Kidney (tissue), 14 donors: ENCODE measurements around the gene GAS2L2. TPM values are rescaled to one million over a fixed set of nuclear protein-coding genes. Genes with fewer than 3 reads are reported as not detected.

ENCODE experiments used
- DNase-seq, 5 donors: peaks; one replicate each; pipeline ENCODE4 v3.0.0-alpha.2; 2013 to 2020
- FAIRE-seq: peaks from 2 replicates; lab custom pipeline; 2012; peaks lifted over from hg19 to GRCh38; lab: Jason Lieb, UNC
- H3K27ac ChIP-seq, 2 donors: one replicate each; pipeline ENCODE4 v1.7.0; 2013; ENCODE audit warnings: low read depth in 2 of 2, low read length in 2 of 2, inconsistent platforms in 1 of 2
- H3K27me3 ChIP-seq: one replicate; pipeline ENCODE4 v1.7.1; 2013; ENCODE audit warnings: low read length, inconsistent platforms; ENCODE audit not compliant: control insufficient read depth, insufficient read depth
- H3K36me3 ChIP-seq, 3 donors: one replicate each; pipeline versions ENCODE4 v1.7.0 to v1.7.1; 2013; ENCODE audit warnings: low read length in 3 of 3, control low read depth in 1 of 3, inconsistent platforms in 1 of 3; ENCODE audit not compliant: insufficient read depth in 3 of 3, control insufficient read depth in 2 of 3
- H3K4me1 ChIP-seq, 3 donors: one replicate each; pipeline versions ENCODE4 v1.7.0 to v1.7.1; 2013; ENCODE audit warnings: low read length in 3 of 3, inconsistent platforms in 1 of 3, low read depth in 1 of 3; ENCODE audit not compliant: control insufficient read depth in 2 of 3, insufficient read depth in 2 of 3
- H3K4me3 ChIP-seq, 3 donors: one replicate each; pipeline versions ENCODE4 v1.7.0 to v1.8.1; 2013; ENCODE audit warnings: low read length in 3 of 3, control low read depth in 1 of 3, inconsistent platforms in 1 of 3
- H3K9ac ChIP-seq, 3 donors: one replicate each; pipeline versions ENCODE4 v1.7.0 to v1.7.1; 2013; ENCODE audit warnings: low read length in 3 of 3, control low read depth in 1 of 3, inconsistent platforms in 1 of 3
- H3K9me3 ChIP-seq, 3 donors: one replicate each; pipeline versions ENCODE4 v1.7.0 to v1.7.1; 2013; ENCODE audit warnings: low read length in 3 of 3, control low read depth in 1 of 3, inconsistent platforms in 1 of 3; ENCODE audit not compliant: control insufficient read depth in 2 of 3, insufficient read depth in 1 of 3
- intact Hi-C: fragments of 100-400 bp; cut with DNase I; formaldehyde crosslinking; loops from one replicate; pipeline ENCODE4 v1.11.1; 2022
- polyA plus RNA-seq: library from polyadenylated mRNA; stranded (reverse); fragments of 350-450 nt; fragmentation: Illumina TruSeq; extraction: RNeasy Lipid Tissue Mini Kit (QIAGEN cat#74804); gene quantifications from one replicate; pipeline ENCODE4 v1.2.3, GENCODE V29; 2014; ENCODE audit warnings: low read depth, low replicate concordance; ENCODE audit not compliant: insufficient read depth
- total RNA-seq: library from RNA; stranded (reverse); fragmentation: NEBNext Ultra II Directional; extraction: Animal tissue kit (Norgen Biotek cat#: 25700); gene quantifications from one replicate; pipeline ENCODE4 v1.2.1, GENCODE V29; 2021
- TF ChIP-seq, protein P1 (sequence below): IDR thresholded peaks from 3 replicates; pipeline ENCODE4 v1.5.1; 2012; ENCODE audit warnings: mild to moderate bottlenecking, moderate library complexity, borderline replicate concordance; ENCODE audit not compliant: insufficient read depth; ENCODE audit errors: extremely low read depth
- donor health status: control.
- donor health status: control.
- donor health status: control.
- donor health status: control.
- donor health status: control.
- donor health status: DM: yes; HTN: yes; CAD: no.
- donor health status: Normal renal cell carcinoma (clear cell type).

Gene GAS2L2
- total and polyA plus RNA-seq, 2 donors from 2014 or later: not detected

DNA sequence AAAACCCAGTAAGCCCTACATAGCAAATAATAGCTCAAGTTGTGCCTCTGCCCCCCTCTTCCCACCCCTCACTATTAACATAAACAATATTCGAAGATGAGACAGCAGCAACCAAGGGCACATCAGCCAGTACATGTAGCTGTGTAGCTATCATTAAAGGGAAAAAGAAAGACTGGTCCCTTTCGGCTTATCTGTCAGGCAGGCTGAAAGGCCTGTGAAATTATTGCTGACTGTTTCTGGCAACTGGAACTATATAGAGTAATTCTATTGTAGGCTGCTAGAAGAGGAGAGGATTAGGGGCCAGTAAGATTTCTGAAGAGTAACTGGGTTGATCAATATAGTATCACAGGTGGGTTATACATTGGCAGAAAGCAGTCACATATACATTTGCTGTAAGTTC is 58.1 kb downstream of the GAS2L2 start:
- Histone ChIP-seq H3K9me3 (no peaks in the 10 kb centered on the region), H3K9ac (no peak overlapping the region), H3K27ac (no peak overlapping the region), H3K36me3 (peaks cover 5 to 16% (median 8%) of the 10 kb centered on the region in 3 donors), H3K4me1 (no peaks in the 10 kb centered on the region), H3K27me3 (no peaks in the 10 kb centered on the region), H3K4me3 (no peak overlapping the region)
- intact Hi-C loops: no loop called here
- FAIRE-seq (no peak), DNase-seq (no peak)
- TF ChIP-seq, protein P1, sequence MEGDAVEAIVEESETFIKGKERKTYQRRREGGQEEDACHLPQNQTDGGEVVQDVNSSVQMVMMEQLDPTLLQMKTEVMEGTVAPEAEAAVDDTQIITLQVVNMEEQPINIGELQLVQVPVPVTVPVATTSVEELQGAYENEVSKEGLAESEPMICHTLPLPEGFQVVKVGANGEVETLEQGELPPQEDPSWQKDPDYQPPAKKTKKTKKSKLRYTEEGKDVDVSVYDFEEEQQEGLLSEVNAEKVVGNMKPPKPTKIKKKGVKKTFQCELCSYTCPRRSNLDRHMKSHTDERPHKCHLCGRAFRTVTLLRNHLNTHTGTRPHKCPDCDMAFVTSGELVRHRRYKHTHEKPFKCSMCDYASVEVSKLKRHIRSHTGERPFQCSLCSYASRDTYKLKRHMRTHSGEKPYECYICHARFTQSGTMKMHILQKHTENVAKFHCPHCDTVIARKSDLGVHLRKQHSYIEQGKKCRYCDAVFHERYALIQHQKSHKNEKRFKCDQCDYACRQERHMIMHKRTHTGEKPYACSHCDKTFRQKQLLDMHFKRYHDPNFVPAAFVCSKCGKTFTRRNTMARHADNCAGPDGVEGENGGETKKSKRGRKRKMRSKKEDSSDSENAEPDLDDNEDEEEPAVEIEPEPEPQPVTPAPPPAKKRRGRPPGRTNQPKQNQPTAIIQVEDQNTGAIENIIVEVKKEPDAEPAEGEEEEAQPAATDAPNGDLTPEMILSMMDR: no peak

Other genes with a start within 250 kb of the GAS2L2 start
- 6.2 TPM for gene SLFN12L, start 215.6 kb downstream of the GAS2L2 start, total RNA-seq
- 0.62 TPM for gene SLFN12L, start 215.6 kb downstream of the GAS2L2 start, polyA plus RNA-seq
- 0.09 TPM for gene SLFN14, start 192.4 kb downstream of the GAS2L2 start, total RNA-seq
- not detected for gene SLFN14, start 192.4 kb downstream of the GAS2L2 start, polyA plus RNA-seq
- gene PEX12, start 174.7 kb downstream of the GAS2L2 start, total RNA-seq: 6.5 TPM
- 6.6 TPM for gene PEX12, start 174.7 kb downstream of the GAS2L2 start, polyA plus RNA-seq
- gene AP2B1, start 165.9 kb downstream of the GAS2L2 start, total RNA-seq: 242 TPM
- 74.0 TPM for gene AP2B1, start 165.9 kb downstream of the GAS2L2 start, polyA plus RNA-seq
- gene RASL10B, start 21.6 kb downstream of the GAS2L2 start, total RNA-seq: 2.4 TPM
- 1.5 TPM for gene RASL10B, start 21.6 kb downstream of the GAS2L2 start, polyA plus RNA-seq
- gene C17orf50, start 7.6 kb upstream of the GAS2L2 start, total RNA-seq: not detected
- 0.41 TPM for gene C17orf50, start 7.6 kb upstream of the GAS2L2 start, polyA plus RNA-seq
- gene MMP28, start 42.4 kb upstream of the GAS2L2 start, total RNA-seq: 4.5 TPM
- 10.3 TPM for gene MMP28, start 42.4 kb upstream of the GAS2L2 start, polyA plus RNA-seq
- gene TAF15, start 56.2 kb upstream of the GAS2L2 start, total RNA-seq: 149 TPM
- 66.3 TPM for gene TAF15, start 56.2 kb upstream of the GAS2L2 start, polyA plus RNA-seq
- gene HEATR9, start 115.7 kb upstream of the GAS2L2 start, total RNA-seq: 0.16 TPM
- gene HEATR9, start 115.7 kb upstream of the GAS2L2 start, polyA plus RNA-seq: not detected
- 10.3 TPM for gene CCL5, start 127.1 kb upstream of the GAS2L2 start, total RNA-seq
- gene CCL5, start 127.1 kb upstream of the GAS2L2 start, polyA plus RNA-seq: 4.2 TPM
- not detected for gene RDM1, start 177.5 kb upstream of the GAS2L2 start, total RNA-seq
- 0.56 TPM for gene RDM1, start 177.5 kb upstream of the GAS2L2 start, polyA plus RNA-seq
- not detected for gene LYZL6, start 190.5 kb upstream of the GAS2L2 start, total RNA-seq
- not detected for gene LYZL6, start 190.5 kb upstream of the GAS2L2 start, polyA plus RNA-seq
- gene CCL16, start 228.3 kb upstream of the GAS2L2 start, total RNA-seq: 0.79 TPM
- not detected for gene CCL16, start 228.3 kb upstream of the GAS2L2 start, polyA plus RNA-seq
- 134 TPM for gene CCL14, start 233.5 kb upstream of the GAS2L2 start, total RNA-seq
- gene CCL14, start 233.5 kb upstream of the GAS2L2 start, polyA plus RNA-seq: 14.2 TPM
- gene CCL15, start 248.3 kb upstream of the GAS2L2 start, total RNA-seq: 0.82 TPM
- gene CCL15, start 248.3 kb upstream of the GAS2L2 start, polyA plus RNA-seq: 22.2 TPM